NB4 (cell line): ENCODE results near the gene TCP11L1.

Experiments
- MAX ChIP-seq: IDR thresholded peaks from 2 replicates; pipeline ENCODE4 v1.6.1; 2011; ENCODE audit warnings: low read depth, low read length
- MYC ChIP-seq: IDR thresholded peaks from 2 replicates; pipeline ENCODE4 v1.6.1; 2011; ENCODE audit warnings: low read depth, low read length
- POLR2A ChIP-seq: IDR thresholded peaks from 2 replicates; pipeline ENCODE4 v1.6.1; 2011; ENCODE audit warnings: mild to moderate bottlenecking; ENCODE audit not compliant: insufficient read length; ENCODE audit errors: extremely low read depth
- TF ChIP-seq, protein P1 (sequence below): IDR thresholded peaks from one replicate; pipeline ENCODE4 v1.5.1; 2012; ENCODE audit warnings: low read depth, low read length

DNA sequence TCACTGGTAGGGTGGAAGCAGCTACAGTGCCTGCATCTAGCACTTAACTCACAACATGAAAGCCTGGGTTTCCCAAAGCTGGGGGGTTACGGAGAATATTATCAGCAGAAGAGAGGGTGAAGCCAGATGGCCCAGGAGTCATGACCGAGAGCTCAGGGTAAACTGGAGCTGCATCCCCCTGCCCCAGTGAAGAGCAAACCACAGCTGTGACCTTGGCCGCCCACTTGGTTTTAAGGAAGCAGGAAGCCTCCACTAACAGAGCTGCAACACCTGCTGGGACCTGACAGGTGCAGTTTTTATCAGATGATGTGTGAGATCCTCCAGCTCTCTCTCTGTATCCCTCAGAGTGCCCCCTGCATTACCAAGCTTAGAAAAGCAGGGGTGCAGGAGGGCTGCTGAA lies 20.9 kb downstream of the TCP11L1 start:
- TF ChIP-seq MAX (no peak), POLR2A (no peak), MYC (no peak)
- TF ChIP-seq, protein P1, sequence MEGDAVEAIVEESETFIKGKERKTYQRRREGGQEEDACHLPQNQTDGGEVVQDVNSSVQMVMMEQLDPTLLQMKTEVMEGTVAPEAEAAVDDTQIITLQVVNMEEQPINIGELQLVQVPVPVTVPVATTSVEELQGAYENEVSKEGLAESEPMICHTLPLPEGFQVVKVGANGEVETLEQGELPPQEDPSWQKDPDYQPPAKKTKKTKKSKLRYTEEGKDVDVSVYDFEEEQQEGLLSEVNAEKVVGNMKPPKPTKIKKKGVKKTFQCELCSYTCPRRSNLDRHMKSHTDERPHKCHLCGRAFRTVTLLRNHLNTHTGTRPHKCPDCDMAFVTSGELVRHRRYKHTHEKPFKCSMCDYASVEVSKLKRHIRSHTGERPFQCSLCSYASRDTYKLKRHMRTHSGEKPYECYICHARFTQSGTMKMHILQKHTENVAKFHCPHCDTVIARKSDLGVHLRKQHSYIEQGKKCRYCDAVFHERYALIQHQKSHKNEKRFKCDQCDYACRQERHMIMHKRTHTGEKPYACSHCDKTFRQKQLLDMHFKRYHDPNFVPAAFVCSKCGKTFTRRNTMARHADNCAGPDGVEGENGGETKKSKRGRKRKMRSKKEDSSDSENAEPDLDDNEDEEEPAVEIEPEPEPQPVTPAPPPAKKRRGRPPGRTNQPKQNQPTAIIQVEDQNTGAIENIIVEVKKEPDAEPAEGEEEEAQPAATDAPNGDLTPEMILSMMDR: no peak
